GM21723 (cell line): Measurements from ENCODE around the gene TRIM27.
"Not testable (repeated sequence)": the region's sequence is repeated elsewhere in the genome, so short reads cannot be mapped to it uniquely, and the experiment has no call there.

ENCODE experiments used
- ATAC-seq: cut with Tn5 transposase; IDR thresholded peaks from one replicate; pipeline ENCODE4 v1.9.1; 2021; ENCODE audit warnings: mild to moderate bottlenecking, moderate library complexity; ENCODE audit not compliant: unreplicated experiment

TRIM27 gene

GRCh38 chr6:28866205-28867085, 57.3 kb downstream of the TRIM27 start:
- ATAC-seq: peak; percentile 52

DNA sequence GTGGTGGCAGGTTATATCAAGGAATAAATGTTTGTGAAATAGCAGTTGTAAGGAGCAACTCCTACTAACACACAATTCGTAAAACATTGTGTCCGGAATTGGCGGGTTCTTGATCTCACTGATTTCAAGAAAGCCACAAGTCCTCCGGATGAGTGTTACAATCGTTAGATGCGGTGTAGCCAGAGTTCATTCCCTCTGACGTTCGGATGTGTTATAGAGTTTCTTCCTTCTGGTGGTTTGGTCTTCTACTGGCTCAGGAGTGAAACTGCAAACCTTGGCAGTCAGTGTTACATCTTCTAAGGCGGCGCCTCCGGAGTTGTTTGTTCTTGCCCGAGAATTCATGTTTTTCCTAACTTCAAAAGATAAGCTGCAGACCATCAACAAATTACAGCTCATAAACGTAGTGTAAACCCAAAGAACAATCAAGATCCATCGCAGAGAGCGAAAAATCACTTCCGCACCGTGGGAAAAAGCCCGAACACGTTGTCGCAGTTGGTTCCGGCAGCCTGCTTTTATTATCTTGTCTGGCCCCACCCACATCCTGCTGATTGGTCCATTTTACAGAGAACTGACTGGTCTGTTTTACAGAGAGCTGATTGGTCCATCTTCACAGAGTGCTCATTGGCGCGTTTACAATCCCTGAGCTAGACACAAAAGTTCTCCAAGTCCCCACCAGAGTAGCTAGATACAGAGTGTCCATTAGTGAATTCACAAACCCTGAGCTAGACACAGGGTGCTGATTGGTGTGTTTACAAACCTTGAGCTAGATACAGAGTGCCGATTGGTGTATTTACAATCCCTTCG, 58.2 kb downstream of the TRIM27 start:
- no peak for ATAC-seq

DNA sequence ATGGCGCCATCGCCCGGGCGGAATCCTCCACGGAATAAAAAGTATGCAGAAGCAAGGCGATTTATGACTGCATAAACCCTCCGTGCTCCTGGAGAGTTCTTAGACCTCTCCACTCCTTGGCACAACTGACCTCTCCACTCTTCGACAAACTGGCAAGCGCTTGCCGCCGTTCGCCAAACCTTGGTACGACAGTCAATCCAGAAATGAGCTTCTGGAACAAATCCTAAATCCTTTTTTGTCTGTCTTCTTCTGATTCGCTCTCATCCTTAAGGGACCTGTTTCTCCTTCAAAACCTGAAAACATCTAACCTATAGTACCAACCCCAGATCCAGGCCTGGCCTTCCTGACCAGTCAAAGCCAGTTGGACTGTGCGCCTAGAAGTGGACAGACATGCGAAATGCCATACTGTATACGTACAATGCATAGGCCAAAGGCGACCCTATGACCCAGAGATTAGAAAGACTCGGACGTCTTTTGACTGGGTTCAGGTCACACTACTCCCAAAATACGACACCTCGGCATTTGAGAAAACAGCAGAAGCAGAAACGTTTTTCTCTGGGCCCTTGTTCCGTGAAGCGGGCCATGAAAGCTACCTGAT, 59.4 kb downstream of the TRIM27 start:
- no peak for ATAC-seq

GRCh38 chr6:28863604-28864325, 60.0 kb downstream of the TRIM27 start:
- no peak for ATAC-seq

GRCh38 chr6:28862077-28862476, 61.7 kb downstream of the TRIM27 start:
- ATAC-seq: no peak

DNA sequence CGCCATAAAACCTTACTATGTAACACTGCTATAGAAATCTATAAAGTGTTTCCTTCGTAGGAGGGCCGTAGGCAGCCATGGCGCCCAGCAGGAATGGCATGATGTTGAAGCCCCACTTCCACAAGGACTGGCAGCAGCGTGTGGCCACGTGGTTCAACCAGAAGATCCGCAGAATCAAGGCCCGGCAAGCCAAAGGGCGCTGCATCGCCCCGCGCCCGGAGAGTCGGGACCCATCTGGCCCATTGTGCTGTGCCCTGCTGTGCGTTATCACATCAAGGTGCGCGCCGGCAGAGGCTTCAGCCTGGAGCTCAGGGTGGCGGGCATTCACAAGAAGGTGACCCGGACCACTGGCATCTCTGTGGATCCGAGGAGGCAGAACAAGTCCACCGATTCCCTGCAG, 62.4 kb downstream of the TRIM27 start:
- no peak for ATAC-seq

DNA sequence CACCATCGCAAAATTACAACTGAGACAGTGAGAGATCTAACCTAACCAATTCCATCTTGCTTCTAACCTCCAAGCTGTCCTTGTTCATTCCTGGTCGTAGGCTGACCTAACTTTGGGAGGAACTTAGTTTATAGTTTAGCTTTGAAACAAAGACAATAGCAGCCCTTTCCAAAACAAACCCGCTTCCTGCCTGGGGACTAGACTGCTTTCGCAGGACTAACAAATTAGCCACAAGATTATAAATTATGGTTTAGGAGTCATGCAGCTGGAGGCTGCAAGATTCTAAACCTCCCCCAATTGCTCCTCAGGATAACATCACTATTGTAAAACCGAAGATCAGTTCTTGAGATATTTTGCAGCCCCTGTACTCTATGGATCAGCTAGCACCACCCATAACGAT, 63.2 kb downstream of the TRIM27 start:
- ATAC-seq: no peak

- ATAC-seq: no peak
These were observed 64.8 kb downstream of the TRIM27 start for GRCh38 chr6:28858963-28859362.

DNA sequence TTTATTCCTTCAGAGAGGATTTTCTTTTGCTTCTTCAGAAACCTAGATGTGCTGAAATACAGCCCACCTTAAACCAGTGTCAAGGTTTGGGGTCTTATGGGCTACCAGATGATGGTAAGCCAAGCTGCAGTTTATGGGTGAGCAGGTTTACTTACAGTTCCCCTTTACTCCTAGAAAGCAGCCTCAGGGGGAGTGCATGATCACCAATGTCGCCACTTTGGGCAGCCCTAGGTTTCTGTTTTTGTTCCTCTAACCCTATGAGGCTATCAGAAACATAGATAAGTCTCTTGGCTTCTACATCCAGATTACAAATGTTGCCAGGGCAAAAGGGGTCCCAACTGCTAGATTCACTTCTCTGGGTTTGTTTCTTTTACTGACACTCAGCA, 67.2 kb downstream of the TRIM27 start:
- ATAC-seq: no peak

GRCh38 chr6:28854405-28854804, 69.4 kb downstream of the TRIM27 start:
- ATAC-seq: not testable (repeated sequence)
